GM12878 (cell line): Measurements from ENCODE around the gene NUBPL. TPM values are rescaled to one million over a fixed set of nuclear protein-coding genes. Genes with fewer than 3 reads are reported as not detected.

Source experiments
- ATAC-seq: fragments of 200-7000 bp; cut with Tn5 transposase; 3 replicates; pipeline ENCODE4 v1.9.1; 2020; ENCODE audit warnings: mild to moderate bottlenecking, moderate library complexity
- BruUV-seq: library from RNA; stranded (reverse); fragments of 400-500 nt; replicated peaks from 2 replicates; lab custom pipeline; 2021; lab: Mats Ljungman, UMichigan
- CTCF ChIA-PET: fragments of 300-600 bp; sonication (Branson Sonifier 250); formaldehyde crosslinking; extraction: SDS; loops from one replicate; lab custom pipeline; 2021; ENCODE audit warnings: inconsistent platforms; lab: Yijun Ruan, JAX
- POLR2A ChIA-PET: fragments of 350-600 bp; formaldehyde crosslinking; extraction: SDS; loops from one replicate; lab custom pipeline; 2021; ENCODE audit warnings: inconsistent platforms; lab: Charles Lee
- RAD21 ChIA-PET: fragments of 300-600 bp; sonication (Branson Sonifier 250); formaldehyde crosslinking; loops from one replicate; lab custom pipeline; 2023; ENCODE audit warnings: antibody characterized with exemption; ENCODE audit not compliant: unreplicated experiment; lab: Charles Lee
- SMC1A ChIA-PET: fragments of 300-600 bp; sonication (Branson Sonifier 250); formaldehyde crosslinking; loops from one replicate; lab custom pipeline; 2023; ENCODE audit not compliant: unreplicated experiment, uncharacterized antibody; lab: Charles Lee
- DNase-seq: peaks from one replicate; pipeline ENCODE4 v3.0.0-alpha.2; 2011; ENCODE audit warnings: low read depth, low spot score
- FAIRE-seq: peaks from 3 replicates; lab custom pipeline; 2011; peaks lifted over from hg19 to GRCh38; lab: Jason Lieb, UNC
- H2AFZ ChIP-seq: 2 replicates; pipeline ENCODE4 v1.6.0; 2011; ENCODE audit warnings: low read depth, low read length, control low read depth; ENCODE audit not compliant: control insufficient read depth
- H3K27ac ChIP-seq: 2 replicates; pipeline ENCODE4 v1.5.1; 2011; ENCODE audit warnings: control low read depth; ENCODE audit not compliant: control insufficient read depth, insufficient read depth
- H3K27me3 ChIP-seq, 2 experiments: replicated peaks in 1 of 2; 2 replicates each; pipeline versions ENCODE4 v1.6.0 to v1.6.1; 2011; ENCODE audit warnings: low read length in 1 of 2; ENCODE audit not compliant: control insufficient read depth in 2 of 2, insufficient read depth in 2 of 2
- H3K36me3 ChIP-seq, 2 experiments: 2 replicates each; pipeline ENCODE4 v1.5.1; 2011; ENCODE audit warnings: low read length in 1 of 2; ENCODE audit not compliant: control insufficient read depth in 2 of 2, insufficient read depth in 2 of 2
- H3K4me1 ChIP-seq: 2 replicates; pipeline ENCODE4 v1.6.1; 2011; ENCODE audit warnings: mild to moderate bottlenecking, low read length, moderate library complexity, mixed read lengths; ENCODE audit not compliant: control insufficient read depth, insufficient read depth
- H3K4me2 ChIP-seq: 2 replicates; pipeline ENCODE4 v1.6.0; 2011; ENCODE audit warnings: control low read depth; ENCODE audit not compliant: control insufficient read depth, insufficient read depth
- H3K4me3 ChIP-seq: fragments of 200-600 bp; sonication (generic); 2 replicates; pipeline ENCODE4 v1.5.1; 2016
- H3K79me2 ChIP-seq: 2 replicates; pipeline ENCODE4 v1.6.0; 2011; ENCODE audit warnings: low read length; ENCODE audit not compliant: control insufficient read depth, insufficient read depth
- H3K9ac ChIP-seq: 2 replicates; pipeline ENCODE4 v1.8.0; 2011; ENCODE audit warnings: low read length, control low read depth, mixed read lengths; ENCODE audit not compliant: control insufficient read depth, insufficient read depth
- H3K9me3 ChIP-seq: replicated peaks from 3 replicates; pipeline ENCODE4 v1.5.1; 2011; ENCODE audit warnings: mild to moderate bottlenecking, low read length; ENCODE audit not compliant: control insufficient read depth, insufficient read depth
- H4K20me1 ChIP-seq: 2 replicates; pipeline ENCODE4 v1.6.0; 2011; ENCODE audit not compliant: control insufficient read depth, insufficient read depth
- ATF7 ChIP-seq: fragments of 450-650 bp; IDR thresholded peaks from 2 replicates; pipeline ENCODE4 v1.6.1; 2016; ENCODE audit warnings: low read depth, mild to moderate bottlenecking
- BACH1 ChIP-seq: fragments of 450-650 bp; IDR thresholded peaks from 2 replicates; pipeline ENCODE4 v1.6.1; 2017; ENCODE audit warnings: mild to moderate bottlenecking, borderline replicate concordance
- BCL11A ChIP-seq: IDR thresholded peaks from 2 replicates; pipeline ENCODE4 v1.6.1; 2011; ENCODE audit warnings: low read depth, low read length
- BRCA1 ChIP-seq: IDR thresholded peaks from 2 replicates; pipeline ENCODE4 v1.6.1; 2011; ENCODE audit warnings: low read depth, low read length, improper control_type of control experiment
- CBX5 ChIP-seq: sonication (generic); IDR thresholded peaks from 2 replicates; pipeline ENCODE4 v1.6.1; 2016; ENCODE audit warnings: low read depth, moderate library complexity, mild to moderate bottlenecking, inconsistent platforms
- CHD4 ChIP-seq: fragments of 200-600 bp; sonication (generic); IDR thresholded peaks from 2 replicates; pipeline ENCODE4 v1.6.1; 2016; ENCODE audit warnings: mild to moderate bottlenecking
- FOS ChIP-seq: IDR thresholded peaks from 3 replicates; pipeline ENCODE4 v1.6.1; 2011; ENCODE audit warnings: borderline replicate concordance; ENCODE audit not compliant: insufficient read length; ENCODE audit errors: extremely low read depth
- GABPA ChIP-seq: IDR thresholded peaks from 2 replicates; pipeline ENCODE4 v1.6.1; 2014; ENCODE audit warnings: antibody characterized with exemption, low read depth, mild to moderate bottlenecking, inconsistent platforms
- JUND ChIP-seq: IDR thresholded peaks from 2 replicates; pipeline ENCODE4 v1.6.1; 2012; ENCODE audit warnings: low read depth, mild to moderate bottlenecking, low read length, improper control_type of control experiment, moderate library complexity
- MEF2B ChIP-seq: fragments of 450-650 bp; IDR thresholded peaks from 2 replicates; pipeline ENCODE4 v1.6.1; 2018; ENCODE audit warnings: mild to moderate bottlenecking, moderate library complexity; ENCODE audit not compliant: partially characterized antibody, poor library complexity, severe bottlenecking
- MYC ChIP-seq: IDR thresholded peaks from 2 replicates; pipeline ENCODE4 v1.6.1; 2011; ENCODE audit warnings: mild to moderate bottlenecking, low read length, moderate library complexity, inconsistent platforms; ENCODE audit not compliant: insufficient read depth, insufficient replicate concordance, insufficient read length, severe bottlenecking
- POLR2A ChIP-seq: IDR thresholded peaks from 2 replicates; pipeline ENCODE4 v1.6.1; 2011; ENCODE audit warnings: low read depth, mild to moderate bottlenecking, low read length
- RCOR1 ChIP-seq: conservative IDR thresholded peaks from 2 replicates; pipeline ENCODE4 v1.6.1; 2012; ENCODE audit warnings: low read depth, low read length, improper control_type of control experiment
- SIN3A ChIP-seq: IDR thresholded peaks from 2 replicates; pipeline ENCODE4 v1.6.1; 2012; ENCODE audit warnings: low read depth, low read length, improper control_type of control experiment
- SMARCA5 ChIP-seq: fragments of 450-650 bp; IDR thresholded peaks from 2 replicates; pipeline ENCODE4 v1.6.1; 2017; ENCODE audit warnings: mild to moderate bottlenecking
- SP1 ChIP-seq: IDR thresholded peaks from one replicate; pipeline ENCODE4 v1.6.1; 2011; ENCODE audit warnings: low read depth, low read length
- SREBF1 ChIP-seq: IDR thresholded peaks from 2 replicates; pipeline ENCODE4 v1.6.1; 2012; ENCODE audit warnings: mild to moderate bottlenecking, low read length
- TCF12 ChIP-seq: IDR thresholded peaks from 2 replicates; pipeline ENCODE4 v1.6.1; 2011; ENCODE audit warnings: low read depth, mild to moderate bottlenecking, low read length
- ZNF207 ChIP-seq: fragments of 450-650 bp; IDR thresholded peaks from 2 replicates; pipeline ENCODE4 v1.6.1; 2014; ENCODE audit warnings: antibody characterized with exemption, mild to moderate bottlenecking, borderline replicate concordance
- ZNF274 ChIP-seq: IDR thresholded peaks from one replicate; pipeline ENCODE4 v1.8.0; 2011; ENCODE audit not compliant: insufficient read length, insufficient read depth
- ZSCAN29 ChIP-seq: fragments of 450-650 bp; IDR thresholded peaks from 2 replicates; pipeline ENCODE4 v1.6.1; 2017; ENCODE audit warnings: mild to moderate bottlenecking, moderate library complexity
- WGBS: methylation state at CpG from one replicate; pipeline ENCODE4 v1.1.6; 2016; ENCODE audit warnings: low lambda C conversion rate; ENCODE audit not compliant: insufficient replicate concordance, insufficient coverage; ENCODE audit errors: missing lambda C conversion rate; 5-methylcytosine and 5-hydroxymethylcytosine counted together
- in situ Hi-C: fragments of 300-500 bp; cut with MboI; formaldehyde crosslinking; loops from 9 replicates; pipeline ENCODE4 v1.14.3; 2018; ENCODE audit warnings: mixed read lengths
- intact Hi-C: fragments of 100-400 bp; cut with micrococcal nuclease; formaldehyde crosslinking; loops from one replicate; pipeline ENCODE4 v1.14.2; 2022; ENCODE audit not compliant: unreplicated experiment
- polyA plus RNA-seq, 11 experiments: library from polyadenylated mRNA; depleted of rRNA in 4 of 11; unstranded in 6 of 11; stranded (reverse) in 5 of 11; fragments of >200 nt; fragmentation: Nextera tagmentation in 4 of 11; fragmentation: Illumina TruSeq in 1 of 11; extraction: Ambion mirVana in 4 of 11; extraction: Trizol in 1 of 11; gene quantifications; 1 replicate in 1 of 11; 2 replicates in 10 of 11; pipeline versions ENCODE4 v1.2.1 to v1.2.3, GENCODE V29; 2011 to 2016; ENCODE audit warnings: inconsistent platforms in 2 of 11, missing spikeins in 2 of 11, low read depth in 1 of 11
- total RNA-seq, 4 experiments: library from RNA; depleted of rRNA in 3 of 4; stranded (reverse); fragments of >200 nt in 3 of 4; fragmentation: Illumina TruSeq in 1 of 4; extraction: Trizol in 1 of 4; gene quantifications; 2 replicates each; pipeline versions ENCODE4 v1.2.1 to v1.2.3, GENCODE V29; 2013 to 2021
- TF ChIP-seq, protein P1 (sequence below): fragments of 450-650 bp; formaldehyde crosslinking; IDR thresholded peaks from 2 replicates; pipeline ENCODE4 v1.5.0; 2022; ENCODE audit warnings: mild to moderate bottlenecking, missing genetic modification characterization

NUBPL gene
- total and polyA plus RNA-seq, 10 of the 15 experiments (the other 5 are each of a cell fraction or from before 2014, with no cell fraction given) = 3.4 to 11.6 (median 8.1) TPM

DNA sequence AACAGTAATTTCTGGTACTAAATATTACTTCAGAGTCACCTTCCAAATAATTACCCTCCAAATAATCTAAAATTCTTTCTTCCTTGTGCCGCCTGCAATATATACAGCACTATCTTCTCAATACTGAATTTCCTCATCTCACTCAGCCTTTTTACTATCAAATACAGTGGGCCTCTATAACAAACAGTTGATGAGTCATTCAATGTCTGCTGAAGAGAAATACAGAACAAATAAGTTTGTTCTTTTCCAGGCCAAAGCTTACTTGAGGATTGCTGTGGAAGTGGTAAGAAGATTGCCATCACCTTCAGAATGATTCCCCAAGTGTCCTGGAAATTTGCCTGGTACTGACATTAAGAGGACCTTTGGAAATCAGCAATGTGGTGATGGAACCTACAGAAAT lies 297.7 kb downstream of the NUBPL start (continued):
- TF ChIP-seq, protein P1, sequence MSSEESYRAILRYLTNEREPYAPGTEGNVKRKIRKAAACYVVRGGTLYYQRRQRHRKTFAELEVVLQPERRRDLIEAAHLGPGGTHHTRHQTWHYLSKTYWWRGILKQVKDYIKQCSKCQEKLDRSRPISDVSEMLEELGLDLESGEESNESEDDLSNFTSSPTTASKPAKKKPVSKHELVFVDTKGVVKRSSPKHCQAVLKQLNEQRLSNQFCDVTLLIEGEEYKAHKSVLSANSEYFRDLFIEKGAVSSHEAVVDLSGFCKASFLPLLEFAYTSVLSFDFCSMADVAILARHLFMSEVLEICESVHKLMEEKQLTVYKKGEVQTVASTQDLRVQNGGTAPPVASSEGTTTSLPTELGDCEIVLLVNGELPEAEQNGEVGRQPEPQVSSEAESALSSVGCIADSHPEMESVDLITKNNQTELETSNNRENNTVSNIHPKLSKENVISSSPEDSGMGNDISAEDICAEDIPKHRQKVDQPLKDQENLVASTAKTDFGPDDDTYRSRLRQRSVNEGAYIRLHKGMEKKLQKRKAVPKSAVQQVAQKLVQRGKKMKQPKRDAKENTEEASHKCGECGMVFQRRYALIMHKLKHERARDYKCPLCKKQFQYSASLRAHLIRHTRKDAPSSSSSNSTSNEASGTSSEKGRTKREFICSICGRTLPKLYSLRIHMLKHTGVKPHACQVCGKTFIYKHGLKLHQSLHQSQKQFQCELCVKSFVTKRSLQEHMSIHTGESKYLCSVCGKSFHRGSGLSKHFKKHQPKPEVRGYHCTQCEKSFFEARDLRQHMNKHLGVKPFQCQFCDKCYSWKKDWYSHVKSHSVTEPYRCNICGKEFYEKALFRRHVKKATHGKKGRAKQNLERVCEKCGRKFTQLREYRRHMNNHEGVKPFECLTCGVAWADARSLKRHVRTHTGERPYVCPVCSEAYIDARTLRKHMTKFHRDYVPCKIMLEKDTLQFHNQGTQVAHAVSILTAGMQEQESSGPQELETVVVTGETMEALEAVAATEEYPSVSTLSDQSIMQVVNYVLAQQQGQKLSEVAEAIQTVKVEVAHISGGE (CRISPR knock-in tag) = no peak
- TF ChIP-seq RCOR1 = no peak
- TF ChIP-seq ZNF207 = no peak
- no peak for TF ChIP-seq JUND
- no peak for TF ChIP-seq GABPA
- no peak for TF ChIP-seq TCF12
- no peak for TF ChIP-seq BRCA1
- no peak for TF ChIP-seq POLR2A
- TF ChIP-seq, all 136 proteins: peak for 0

DNA sequence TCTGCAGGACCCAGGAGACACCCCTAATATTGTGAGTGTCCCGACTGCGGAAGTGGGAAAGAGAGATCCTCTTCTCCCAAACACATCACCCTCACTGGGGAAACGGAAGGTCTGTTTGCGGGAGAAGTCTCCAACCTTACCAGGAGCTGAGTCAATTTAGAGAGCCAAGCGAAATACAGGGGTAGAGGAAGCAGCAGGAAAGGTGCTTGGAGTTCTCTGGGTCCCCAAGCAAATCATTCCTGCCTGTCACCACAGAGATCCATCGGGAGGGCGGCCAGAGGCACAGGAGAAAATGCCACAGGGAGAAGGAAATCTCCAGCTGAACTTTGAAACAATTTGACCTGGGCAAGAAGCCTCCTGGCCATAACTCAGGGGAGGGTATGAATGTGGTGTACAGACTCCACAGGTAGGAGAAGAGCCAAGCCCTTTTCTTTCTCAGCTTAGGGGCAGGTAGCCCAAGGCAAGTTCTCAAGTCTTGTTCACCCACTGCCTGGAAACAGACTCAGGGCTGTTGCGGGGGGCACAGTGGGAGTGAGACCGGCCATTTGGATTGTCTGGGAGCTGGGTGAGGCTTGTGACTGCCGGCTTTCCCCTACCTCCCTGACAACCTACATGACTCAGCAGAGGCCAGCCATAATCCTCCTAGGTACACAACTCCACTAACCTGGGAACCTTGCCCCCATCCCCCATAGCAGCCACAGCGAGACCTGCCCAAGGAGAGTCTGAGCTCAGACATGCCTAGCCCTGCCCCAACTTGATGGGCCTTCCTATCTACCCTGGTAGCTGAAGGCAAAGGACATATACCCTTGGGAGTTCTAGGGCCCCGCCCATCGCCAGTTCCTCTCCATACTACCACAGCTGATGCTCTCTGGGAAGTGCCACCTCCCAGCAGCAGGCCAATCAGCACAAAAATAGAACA lies 304.0 kb downstream of the NUBPL start:
- POLR2A ChIA-PET = no interaction called here
- Histone ChIP-seq H3K79me2 (no peaks in the 10 kb centered on the region), H3K27me3 (no peaks in the 10 kb centered on the region), H3K4me1 (no peaks in the 10 kb centered on the region), H3K4me2 (no peak overlapping the region), H2AFZ (no peak overlapping the region), H3K4me3 (no peak overlapping the region)
- RAD21 ChIA-PET = no interaction called here
- CTCF ChIA-PET = no interaction called here
- BruUV-seq = no TSS peak
- in situ Hi-C loops = no loop called here
- no peak for ATAC-seq
- no peak for TF ChIP-seq SMARCA5
- TF ChIP-seq CHD4 = no peak
- no peak for TF ChIP-seq FOS
- TF ChIP-seq BCL11A = no peak
- TF ChIP-seq ZSCAN29 = no peak
- TF ChIP-seq ZNF274 = no peak
- TF ChIP-seq SP1 = no peak
- no peak for TF ChIP-seq CBX5
- no peak for TF ChIP-seq SIN3A
- TF ChIP-seq MYC = no peak
- TF ChIP-seq SREBF1 = no peak
- TF ChIP-seq MEF2B = no peak
- no peak for TF ChIP-seq BRCA1
- no peak for TF ChIP-seq BACH1
- TF ChIP-seq ATF7 = no peak
- TF ChIP-seq, all 136 proteins: peak for 0
- DNase-seq (no peak), FAIRE-seq (no peak)
- WGBS = 84% methylated on average over 13 of the region's 13 CpGs
- intact Hi-C loops = no loop called here
- Histone ChIP-seq H3K9ac (no peak overlapping the region), H3K9me3 (no peaks in the 10 kb centered on the region), H3K36me3 (no peaks in the 10 kb centered on the region), H3K27ac (no peak overlapping the region), H4K20me1 (no peaks in the 10 kb centered on the region)
- SMC1A ChIA-PET = interaction anchor here (2.6 kb wide), 1 partner anchor 10 kb away, joined by 7 read pairs; no protein-coding TSS in a partner anchor
